ENCODE data around the gene PNMA8A.

Gene PNMA8A

DNA sequence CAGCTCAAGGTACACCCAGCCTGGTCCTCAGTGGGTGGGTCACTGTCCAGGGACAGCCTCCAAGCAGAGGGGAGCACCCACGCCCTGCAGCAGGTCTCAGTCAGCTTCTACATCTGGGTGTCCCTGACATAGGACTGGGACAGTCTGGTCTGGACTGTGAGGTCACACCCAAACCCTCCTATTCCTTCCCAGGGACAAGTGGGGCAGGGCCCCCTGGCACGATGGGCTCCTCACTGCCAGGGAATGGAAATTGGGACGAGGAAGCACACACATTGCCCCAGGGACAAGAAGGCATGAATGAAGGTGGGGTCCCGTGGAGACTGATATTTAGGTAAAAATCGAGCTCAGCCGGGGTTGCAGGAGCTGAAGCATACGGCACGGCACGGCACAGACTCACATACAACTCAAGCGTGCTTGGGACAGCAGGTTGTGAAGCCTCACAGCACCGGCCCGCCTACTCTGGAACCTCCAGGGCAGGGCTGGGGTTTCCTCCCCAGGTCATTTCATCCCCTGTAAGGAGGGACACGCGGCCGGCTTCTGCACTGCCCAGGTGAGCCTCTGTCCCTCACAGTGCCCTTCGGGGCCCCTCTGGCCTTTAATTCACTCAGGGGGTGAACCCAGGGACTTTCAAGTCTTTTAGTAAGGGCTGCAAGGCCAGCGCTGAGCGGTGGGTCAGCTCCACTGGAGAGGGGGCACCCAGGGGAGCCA lies 20.8 kb upstream of the PNMA8A start:
- DNase-seq = no peak

DNA sequence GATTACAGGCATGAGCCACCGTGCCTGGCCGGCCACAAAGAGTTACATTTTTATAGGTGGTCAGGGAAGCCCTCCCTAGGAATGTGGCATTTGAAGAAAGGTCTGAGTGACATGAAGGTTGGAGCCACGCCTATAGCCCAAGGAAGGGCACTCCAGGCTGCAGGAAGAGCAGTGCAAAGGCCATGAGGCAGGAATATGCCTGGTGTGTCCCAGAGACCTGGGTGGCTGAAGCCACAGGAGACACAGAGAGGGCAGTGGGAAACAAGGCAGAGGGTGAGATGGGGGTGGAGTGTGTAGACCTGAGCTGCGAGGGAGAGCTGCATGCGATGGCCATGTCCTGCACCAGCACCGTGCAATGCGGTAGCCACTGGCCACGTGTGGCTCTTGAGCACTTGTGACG lies 19.4 kb upstream of the PNMA8A start:
- DNase-seq = no peak

DNA sequence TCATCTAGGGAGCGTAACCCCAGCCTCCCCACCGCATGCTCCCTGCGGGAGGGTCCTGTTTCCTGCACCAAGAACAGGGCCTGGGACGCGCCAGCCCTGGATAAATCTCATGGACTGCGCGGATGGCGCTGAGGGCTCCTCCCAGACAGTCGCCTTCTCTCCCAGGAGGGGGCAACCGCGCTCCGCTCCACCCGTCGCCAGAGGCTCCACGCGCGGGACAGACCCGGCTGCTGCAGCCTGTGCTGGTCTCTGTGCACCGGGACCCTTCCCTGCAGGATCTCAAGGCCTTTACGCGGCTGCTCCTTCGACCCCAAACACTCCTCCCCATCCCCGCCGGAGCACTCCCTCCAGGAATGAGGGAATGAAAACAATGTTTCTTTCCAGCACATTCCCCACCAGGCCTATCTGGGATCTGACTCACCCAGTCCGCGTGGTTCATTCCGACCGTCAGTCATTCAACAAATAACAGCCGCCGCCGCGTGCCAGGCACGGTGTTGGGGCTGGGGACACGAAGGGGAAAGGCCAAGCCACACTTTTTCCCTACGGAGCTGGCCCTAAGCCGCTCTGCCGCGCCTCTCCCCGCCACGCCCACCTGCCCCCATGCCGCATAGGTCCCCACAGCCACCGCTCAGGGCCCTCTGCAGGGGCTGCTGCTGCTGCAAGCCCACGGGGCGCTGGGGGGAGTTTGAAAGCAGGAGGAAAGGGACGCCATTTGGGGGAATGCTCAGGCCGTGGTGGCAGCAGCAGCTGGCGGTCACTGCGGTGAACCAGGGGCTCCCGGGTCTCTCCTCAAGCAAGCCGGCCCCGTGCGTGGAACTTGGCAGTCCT lies 18.3 kb upstream of the PNMA8A start:
- DNase-seq = no peak

DNA sequence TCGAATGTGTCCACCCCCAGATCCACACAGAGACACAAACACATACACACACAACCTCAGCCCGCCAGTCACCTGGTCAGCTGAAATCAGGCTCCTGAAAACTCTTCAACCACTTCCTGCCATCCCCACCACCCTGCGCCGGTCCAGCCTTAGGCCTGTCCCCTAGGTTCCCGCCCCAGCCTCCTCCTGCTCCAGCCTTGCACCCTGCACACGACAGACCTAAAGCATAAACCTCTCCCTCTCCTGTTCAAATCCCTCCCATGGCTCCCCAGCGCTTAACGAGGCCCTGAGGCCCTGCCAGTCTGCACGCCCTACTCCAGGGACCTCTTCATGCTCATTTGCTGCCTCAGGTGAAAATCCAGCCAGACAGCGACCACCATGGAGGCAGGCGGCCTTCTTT lies 17.2 kb upstream of the PNMA8A start:
- no peak for DNase-seq

DNA sequence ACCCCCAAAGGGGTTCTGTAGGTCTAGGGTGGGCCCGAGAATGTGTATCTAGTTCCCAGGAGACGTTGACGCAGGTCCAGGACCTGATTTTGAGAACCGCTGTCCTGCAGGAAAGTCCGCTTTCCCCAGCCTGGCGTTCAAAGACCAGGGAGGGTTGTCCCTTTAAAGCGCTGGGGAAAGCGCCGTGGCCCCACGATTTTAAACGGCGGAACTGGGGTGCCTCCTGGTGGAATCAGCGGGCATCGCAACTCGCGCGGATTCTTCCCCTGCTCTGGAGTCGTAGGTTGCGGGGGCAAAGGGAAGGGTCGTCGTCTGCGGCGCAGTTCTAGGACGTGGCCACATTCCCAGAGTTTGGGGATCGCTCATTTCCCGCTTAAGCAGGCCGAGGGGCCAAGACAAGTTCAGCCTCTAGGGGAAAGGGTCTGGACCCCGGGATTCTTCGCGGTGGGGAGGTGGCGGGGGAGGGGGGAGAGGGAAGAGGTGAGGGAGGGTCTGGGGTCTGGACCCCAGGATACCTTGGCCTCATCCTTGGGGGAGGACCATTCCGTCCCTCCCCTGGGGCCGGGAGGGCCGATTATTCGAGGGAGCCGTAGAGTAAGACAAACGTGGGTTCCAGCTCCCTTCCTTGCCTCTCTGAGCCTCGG lies 16.6 kb upstream of the PNMA8A start:
- DNase-seq = peak; percentile 78

DNA sequence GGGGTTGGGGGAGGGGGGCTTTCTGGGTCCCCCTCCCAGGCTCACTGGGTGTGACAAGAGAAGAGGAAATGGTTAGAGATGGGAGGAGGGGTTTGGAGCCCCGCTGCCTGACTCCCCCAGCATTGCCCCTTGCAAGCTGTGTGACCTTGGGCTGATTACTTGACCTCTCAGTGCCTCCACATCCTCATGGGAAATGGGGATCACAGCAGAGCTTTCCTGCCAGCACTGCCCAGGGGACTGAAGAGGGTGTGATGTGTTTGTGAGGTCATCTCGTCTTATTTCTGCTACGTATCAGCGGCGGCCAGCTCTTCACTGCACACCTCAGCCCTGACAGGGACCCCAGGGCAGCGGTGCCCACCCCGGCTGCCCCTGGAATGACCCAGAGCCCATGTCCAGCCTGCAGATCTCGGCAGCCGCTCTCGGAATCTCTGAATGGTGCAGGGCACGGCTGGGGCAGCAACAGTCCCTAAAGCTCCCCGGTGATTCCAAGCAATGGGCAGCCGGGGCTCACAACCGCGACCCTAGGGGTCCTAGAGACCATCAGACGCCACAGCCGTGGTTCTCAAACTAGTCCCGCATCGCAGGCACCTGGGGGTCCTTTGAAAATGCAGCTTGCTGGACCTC lies 15.9 kb upstream of the PNMA8A start:
- no peak for DNase-seq

DNA sequence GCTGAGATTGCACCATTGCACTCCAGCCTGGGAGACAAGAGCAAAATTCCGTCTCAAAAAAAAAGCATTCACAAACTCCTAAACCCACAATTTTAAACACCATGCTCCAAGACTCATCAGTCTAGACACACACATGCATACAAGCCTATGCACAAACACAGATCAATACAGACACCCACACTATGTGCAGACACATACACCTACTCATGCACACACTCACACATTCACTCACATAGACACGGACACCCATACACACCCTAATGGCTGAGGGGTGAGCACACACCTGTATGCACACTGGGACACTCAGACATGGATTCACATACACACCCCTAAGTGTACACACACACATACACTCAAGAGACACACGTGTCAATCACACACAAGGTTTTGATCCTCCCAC lies 15.0 kb upstream of the PNMA8A start:
- DNase-seq = no peak

DNA sequence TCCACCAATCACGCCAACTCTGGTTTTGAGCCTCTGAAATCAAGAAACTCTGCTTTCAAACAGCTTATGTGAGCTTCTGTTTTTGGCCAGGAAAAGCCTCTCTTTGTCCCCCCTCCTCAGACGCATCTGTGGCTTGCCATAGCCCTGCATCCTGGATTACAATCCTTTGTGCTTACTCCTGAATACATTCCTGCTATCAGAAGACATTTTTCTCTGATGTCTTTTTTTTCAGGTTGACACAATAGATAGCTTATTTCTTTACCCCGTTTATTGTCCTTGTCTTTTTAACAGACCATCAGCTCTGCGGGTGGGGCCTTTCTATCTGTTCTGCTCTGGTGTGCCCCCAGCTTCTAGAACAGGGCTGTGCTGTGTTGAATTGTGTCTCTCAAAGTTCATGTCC lies 13.3 kb upstream of the PNMA8A start:
- no peak for DNase-seq

DNA sequence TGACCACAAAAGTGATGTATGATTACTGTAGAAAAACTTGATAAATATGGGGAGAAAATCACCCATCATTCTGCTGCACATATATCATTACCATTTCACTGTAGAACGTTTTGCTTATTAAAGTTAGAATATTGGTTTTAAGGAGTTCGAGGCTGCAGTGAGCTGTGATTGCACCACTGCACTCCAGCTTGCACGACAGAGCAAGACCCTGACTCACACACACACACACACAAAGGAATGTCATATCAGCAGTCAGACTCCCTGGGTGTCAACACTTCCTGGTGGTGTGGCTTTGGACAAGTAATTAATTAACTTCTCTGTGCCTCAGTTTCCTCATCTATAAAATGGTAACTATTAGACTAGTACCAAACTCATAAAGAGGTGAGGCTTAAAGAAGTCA lies 11.3 kb upstream of the PNMA8A start:
- DNase-seq = no peak

DNA sequence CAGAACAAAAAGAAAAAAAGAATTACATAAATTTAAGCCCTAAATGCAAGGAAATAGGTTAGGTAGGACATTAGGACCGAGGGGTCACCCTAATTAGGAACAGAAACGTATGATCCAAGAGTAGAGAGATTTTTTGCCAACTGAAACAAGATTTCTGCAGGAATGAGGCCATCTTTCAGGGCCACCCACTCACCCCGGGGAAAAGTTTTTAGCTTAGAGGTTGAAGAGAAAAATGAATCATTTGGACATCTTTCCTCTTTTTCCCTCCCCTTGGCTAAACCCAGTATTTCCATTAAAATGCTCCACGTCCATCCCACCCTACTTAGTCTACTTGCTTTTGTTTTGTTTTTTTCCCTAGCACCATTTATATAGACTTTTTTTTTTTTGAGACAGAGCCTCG lies 10.6 kb upstream of the PNMA8A start:
- no peak for DNase-seq

DNA sequence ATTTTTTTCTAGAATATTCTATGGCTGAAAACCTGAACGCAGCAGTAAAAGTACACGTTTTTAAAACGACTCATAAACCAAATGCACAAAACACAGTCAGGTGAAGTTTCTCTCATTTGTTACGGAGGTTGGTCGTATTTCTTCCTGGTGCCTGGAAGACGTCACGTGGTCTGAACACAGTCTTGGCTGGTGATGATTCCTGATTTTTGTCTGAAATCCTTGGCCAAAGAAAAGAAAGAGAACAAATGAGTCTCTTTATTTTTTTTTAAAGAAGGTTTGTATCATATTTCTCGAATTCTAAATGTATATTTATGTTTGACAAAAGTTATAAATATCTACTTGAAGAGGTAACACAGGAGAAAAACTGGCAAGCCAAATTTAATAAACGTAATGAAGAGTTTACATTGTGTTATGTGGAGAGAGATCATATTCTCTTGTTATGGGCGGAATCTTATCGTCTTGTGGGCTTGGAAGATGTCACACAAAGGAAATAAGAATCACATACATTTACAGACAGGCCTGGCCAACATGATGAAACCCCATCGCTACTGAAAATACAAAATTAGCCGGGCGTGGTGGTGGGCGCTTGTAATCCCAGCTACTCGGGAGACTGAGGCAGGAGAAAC lies 10.0 kb upstream of the PNMA8A start:
- DNase-seq = no peak

DNA sequence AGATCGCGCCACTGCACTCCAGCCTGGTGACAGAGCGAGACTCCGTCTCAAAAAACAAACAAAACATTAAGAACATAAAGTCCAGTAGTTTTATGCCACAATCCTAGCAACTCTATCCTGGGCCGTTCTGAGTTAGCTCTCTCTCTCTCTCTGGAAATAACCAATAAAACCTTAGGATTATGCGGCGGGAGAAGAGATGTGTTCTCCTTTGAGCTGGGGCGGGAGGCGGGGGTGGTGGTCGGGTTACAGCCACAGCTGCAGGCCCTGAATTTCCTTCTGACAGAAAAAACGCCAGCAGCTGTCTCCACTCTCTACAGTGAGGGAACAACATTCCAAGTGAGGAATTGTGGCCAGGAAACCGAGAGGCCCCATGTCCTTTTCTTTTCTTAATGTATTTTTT lies 9.1 kb upstream of the PNMA8A start:
- no peak for DNase-seq

DNA sequence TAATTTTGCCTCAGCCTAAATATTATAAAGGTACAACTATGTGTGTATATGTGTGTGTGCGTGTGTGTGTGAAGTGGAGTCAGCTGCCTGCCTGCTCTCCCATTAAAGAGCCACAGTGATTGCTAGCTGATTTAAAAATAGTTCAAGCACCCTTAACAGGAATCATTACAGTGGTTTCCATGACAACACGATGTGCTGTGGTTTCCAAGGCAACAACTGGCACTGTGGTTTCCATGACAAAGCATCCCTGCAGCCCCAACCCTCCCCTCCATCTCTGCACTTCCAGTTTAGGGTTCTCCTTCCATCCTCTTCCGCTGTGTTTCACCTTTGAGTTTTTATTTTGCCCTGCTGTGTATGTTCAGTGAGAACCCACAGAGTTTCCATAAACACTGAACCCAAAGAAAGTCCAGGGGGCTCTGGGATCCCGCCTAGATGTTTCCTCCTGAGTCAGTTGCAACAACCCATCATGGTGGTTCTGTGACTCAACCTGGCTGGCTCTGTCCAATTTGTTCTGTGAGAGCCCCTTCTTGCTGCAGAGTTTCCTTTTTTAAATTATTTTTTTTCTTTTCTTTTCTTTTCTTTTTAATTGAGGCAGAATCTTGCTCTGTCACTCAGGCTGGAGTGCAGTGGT lies 7.1 kb upstream of the PNMA8A start:
- peak; percentile 22 for DNase-seq

DNA sequence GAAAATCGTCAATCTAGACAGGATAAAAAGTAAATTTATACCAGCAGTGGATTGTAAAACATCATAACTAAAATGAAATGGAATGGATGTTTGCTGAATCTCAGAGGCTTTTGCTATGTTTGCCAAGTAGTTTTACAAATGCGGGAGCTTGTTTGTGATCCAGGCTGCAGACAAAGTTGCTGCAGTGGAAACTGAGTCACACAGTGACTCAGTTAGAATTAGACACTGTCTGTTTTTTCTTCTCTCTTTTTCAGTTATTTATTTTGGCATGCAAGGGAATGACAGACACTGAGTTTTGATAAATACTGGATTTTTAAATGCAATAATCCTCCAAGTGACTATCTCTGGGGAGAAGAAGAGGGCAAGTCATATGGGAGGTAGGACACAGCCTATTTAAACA lies 4.6 kb upstream of the PNMA8A start:
- no peak for DNase-seq

DNA sequence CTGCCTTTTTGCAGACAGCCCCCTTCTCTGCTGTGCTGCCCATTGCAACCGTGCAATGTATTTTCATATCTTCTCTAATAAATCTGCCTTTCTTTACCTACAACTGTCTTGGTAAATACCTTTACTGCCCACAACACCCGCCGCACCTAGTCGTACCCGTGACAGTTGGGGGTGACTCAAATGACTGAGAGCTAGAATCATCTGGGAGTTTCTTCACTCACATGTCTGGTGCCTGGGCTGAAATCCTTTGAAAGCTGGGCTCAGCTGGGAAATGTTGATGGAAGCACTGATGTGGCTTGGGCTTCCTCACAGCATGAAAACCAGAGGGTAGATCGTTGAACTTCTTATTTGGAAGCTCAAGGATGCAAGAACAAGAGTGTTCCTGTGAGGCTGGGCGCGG lies 2.8 kb upstream of the PNMA8A start:
- DNase-seq = no peak

DNA sequence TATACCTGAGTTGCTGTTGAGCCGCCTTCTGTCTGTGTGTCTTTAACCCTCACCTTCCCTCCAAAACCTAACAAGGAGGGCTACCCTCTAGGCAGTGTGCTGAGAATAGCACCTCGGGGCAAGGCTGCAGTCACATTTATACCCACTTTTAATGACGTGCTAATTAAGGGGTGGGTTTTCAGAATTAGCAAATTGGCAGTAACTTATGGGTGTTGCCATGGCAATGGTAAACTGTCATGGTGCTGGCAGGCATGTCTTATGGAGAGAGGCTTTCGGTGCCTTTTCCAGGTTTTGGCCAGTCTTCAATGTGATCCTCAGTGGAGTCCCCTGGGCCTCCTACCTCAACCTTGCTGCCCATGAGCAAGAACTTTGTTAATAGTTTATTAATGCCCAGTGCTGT lies 1.2 kb upstream of the PNMA8A start:
- DNase-seq = no peak

DNA sequence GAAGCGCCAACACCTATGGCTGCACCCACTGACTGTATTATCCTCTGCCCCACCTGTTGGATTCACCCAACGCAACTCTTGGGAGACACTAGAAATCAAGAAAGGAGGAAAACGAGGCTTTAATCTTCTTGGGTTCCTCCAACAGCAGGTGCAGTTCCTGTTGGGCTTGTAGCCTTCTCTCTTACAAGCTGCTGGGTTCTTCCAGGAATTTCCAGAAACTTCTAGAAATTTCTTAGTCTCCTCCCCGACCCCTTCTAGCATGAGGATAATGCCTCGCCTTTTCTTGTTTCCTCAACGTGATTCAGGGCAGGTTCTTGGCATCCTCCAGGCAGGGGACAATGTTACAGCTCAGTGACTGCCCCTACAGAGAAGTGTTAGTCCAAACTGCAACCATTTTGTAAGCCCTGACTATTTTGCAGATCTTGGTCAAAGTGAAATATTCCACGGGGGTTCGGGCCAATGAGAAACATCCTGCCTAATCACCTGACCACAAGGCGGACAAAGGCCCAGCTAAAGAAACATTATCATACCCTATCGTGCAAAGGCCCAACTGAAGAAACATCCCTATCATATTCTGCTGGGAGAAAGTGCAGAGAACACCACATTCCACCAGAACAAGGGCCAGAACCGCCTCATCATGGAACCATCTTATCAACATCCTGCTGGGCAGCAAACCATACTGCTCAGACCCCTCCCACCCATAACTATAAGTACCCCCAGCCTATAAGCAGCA lies 614 bp upstream of the PNMA8A start:
- no peak for DNase-seq

DNA sequence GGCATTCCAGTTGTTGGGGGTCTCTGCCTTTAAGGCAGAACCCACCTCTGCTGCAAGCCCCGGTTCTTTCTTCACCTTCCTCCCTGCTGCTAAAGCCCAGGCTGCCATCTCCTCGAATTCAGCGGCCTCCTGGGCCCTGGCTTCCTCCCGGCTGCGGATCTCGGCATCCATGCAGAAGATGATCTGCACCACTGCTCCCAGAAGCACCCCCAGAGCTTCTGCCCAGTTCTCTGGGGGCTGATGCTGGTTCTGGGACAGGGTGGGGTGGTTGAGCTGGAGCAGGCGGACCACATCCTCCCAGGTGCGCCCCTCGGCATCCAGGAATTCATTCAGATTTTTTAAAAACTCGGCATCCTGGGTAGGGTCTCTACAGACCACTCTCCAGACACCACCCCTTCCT lies 987 bp downstream of the PNMA8A start:
- no peak for DNase-seq

DNA sequence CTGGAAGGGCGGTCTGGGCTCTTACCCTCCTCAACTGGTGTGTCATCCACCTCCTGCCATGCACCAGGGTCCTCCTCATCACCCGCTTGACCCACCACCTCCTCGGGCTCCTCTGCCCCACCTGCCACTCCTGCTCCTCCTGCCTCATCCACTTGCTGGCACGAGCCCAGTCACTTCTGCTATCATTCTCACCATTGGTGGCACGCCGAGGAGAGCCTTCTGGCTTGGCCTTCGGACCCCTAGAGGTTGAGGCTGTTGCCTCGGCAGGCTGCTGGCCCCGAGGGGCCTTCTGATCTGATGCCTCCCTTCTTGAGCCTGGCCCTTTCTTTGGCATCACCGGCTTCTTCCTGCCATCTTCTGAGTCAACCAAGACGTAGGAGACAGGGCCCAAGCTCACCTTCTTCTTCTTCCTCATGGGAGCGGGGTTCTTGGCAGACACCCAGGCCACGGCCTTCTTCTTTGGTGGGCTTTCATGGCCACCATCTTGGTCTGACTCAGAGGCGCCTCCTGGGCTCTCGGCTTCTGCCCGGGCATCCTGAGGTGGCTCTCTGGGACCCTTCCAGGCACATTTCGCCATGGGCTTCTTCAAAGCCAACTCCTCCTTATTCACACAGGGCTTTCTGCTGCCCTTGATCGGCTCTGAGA lies 1.7 kb downstream of the PNMA8A start:
- DNase-seq = no peak

DNA sequence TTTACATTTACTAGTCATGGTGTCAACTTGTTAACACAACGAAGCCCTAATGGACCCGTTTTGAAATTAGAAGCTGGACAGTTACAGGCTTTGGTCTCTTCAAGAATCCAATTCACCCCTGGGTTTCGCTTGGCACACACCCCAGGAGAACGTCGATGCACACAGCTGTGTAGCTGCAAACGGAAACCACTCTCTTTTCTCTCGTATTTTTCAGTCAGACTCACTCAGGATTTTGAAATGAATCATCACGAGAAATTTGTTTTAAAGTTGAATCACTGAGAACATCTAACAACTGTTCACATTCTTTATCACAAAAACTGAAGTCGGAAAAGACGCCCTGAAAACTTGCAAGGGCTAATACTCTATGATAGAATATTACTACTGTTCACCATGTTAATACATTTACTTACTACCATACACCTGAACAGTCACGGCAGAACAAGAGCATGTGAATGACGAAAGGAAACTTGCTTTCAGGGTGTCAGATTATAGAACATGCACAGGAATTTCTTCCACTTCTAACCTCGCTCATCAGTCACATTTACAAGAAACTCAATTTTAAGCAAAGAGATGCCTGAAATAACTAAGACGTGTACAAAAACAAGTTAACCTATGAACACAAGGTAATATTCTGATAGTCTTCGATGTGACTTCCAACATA lies 4.7 kb downstream of the PNMA8A start:
- DNase-seq = peak; percentile 56

DNA sequence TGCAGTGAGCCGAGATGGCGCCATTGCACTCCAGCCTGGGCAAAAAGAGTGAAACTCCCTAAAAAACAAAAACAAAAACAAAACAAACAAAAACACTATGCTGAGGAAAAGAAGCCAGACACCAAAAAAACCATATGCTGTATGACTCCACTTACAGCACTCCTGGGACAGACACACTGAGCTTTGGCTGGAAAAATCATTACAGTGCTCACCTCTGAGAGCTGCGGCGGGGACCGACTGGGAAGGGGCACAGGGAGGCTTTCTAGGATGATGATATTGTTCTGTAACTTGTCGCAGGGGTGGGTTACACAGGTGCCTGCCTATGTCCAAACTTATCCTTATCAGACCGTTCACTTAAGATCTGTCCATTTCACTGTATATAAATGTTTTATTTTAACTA lies 7.8 kb downstream of the PNMA8A start:
- DNase-seq = no peak

Data from activated CD4-positive, alpha-beta T cell treated with anti-CD3 and anti-CD28 coated beads, Interleukin-2, Interleukin-6, amounts not matched to agents 100 ng/mL and 50 ng/mL, durations not matched to agents 16 hours and 8 hours (primary cell).